RWPE1 (cell line): ENCODE data around the gene NPHP1.
"Not testable (repeated sequence)": the region's sequence is repeated elsewhere in the genome, so short reads cannot be mapped to it uniquely, and the experiment has no call there.

Experiments
- CTCF ChIA-PET: fragments of 350-600 bp; sonication (Branson Sonifier 250); formaldehyde crosslinking; extraction: SDS; loops from one replicate; lab custom pipeline; 2021; lab: Yijun Ruan, JAX
- POLR2A ChIA-PET: fragments of 400-600 bp; formaldehyde crosslinking; extraction: SDS; loops from one replicate; lab custom pipeline; 2020; ENCODE audit warnings: antibody characterized with exemption; ENCODE audit not compliant: low non-redundant PET; lab: Yijun Ruan, JAX
- DNase-seq: peaks from one replicate; pipeline ENCODE4 v3.0.0; 2012; ENCODE audit warnings: low spot score
- H3K27ac ChIP-seq: fragments of 450-650 bp; 2 replicates; pipeline ENCODE4 v1.5.1; 2017
- TF ChIP-seq, protein P1 (sequence below): fragments of 450-650 bp; conservative IDR thresholded peaks from 2 replicates; pipeline ENCODE4 v1.5.1; 2017; ENCODE audit warnings: low read depth, mild to moderate bottlenecking

NPHP1 gene

GRCh38 chr2:110120171-110121051, 84.4 kb downstream of the NPHP1 start:
- ChIA-PET POLR2A (no interaction called here), CTCF (no interaction called here)
- TF ChIP-seq, protein P1, sequence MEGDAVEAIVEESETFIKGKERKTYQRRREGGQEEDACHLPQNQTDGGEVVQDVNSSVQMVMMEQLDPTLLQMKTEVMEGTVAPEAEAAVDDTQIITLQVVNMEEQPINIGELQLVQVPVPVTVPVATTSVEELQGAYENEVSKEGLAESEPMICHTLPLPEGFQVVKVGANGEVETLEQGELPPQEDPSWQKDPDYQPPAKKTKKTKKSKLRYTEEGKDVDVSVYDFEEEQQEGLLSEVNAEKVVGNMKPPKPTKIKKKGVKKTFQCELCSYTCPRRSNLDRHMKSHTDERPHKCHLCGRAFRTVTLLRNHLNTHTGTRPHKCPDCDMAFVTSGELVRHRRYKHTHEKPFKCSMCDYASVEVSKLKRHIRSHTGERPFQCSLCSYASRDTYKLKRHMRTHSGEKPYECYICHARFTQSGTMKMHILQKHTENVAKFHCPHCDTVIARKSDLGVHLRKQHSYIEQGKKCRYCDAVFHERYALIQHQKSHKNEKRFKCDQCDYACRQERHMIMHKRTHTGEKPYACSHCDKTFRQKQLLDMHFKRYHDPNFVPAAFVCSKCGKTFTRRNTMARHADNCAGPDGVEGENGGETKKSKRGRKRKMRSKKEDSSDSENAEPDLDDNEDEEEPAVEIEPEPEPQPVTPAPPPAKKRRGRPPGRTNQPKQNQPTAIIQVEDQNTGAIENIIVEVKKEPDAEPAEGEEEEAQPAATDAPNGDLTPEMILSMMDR = no peak
- no peak for DNase-seq
- no peak overlapping the region for H3K27ac ChIP-seq

- H3K27ac ChIP-seq = peak overlapping the region; percentile 71
- TF ChIP-seq, protein P1 = peak; percentile 20; the same call in 1 of the 2 replicates
- no peak for DNase-seq
- CTCF ChIA-PET = interaction anchor here (1.2 to 1.5 kb wide), 2 partner anchors 10 to 41 kb away, joined by 5 to 6 read pairs; no protein-coding TSS in a partner anchor
- POLR2A ChIA-PET = interaction anchor here (0.6 to 0.8 kb wide), 3 partner anchors 10 to 41 kb away, joined by 3 to 4 read pairs (median 3); no protein-coding TSS in a partner anchor
Observed at GRCh38 chr2:110116033-110116710, 88.6 kb downstream of the NPHP1 start.

DNA sequence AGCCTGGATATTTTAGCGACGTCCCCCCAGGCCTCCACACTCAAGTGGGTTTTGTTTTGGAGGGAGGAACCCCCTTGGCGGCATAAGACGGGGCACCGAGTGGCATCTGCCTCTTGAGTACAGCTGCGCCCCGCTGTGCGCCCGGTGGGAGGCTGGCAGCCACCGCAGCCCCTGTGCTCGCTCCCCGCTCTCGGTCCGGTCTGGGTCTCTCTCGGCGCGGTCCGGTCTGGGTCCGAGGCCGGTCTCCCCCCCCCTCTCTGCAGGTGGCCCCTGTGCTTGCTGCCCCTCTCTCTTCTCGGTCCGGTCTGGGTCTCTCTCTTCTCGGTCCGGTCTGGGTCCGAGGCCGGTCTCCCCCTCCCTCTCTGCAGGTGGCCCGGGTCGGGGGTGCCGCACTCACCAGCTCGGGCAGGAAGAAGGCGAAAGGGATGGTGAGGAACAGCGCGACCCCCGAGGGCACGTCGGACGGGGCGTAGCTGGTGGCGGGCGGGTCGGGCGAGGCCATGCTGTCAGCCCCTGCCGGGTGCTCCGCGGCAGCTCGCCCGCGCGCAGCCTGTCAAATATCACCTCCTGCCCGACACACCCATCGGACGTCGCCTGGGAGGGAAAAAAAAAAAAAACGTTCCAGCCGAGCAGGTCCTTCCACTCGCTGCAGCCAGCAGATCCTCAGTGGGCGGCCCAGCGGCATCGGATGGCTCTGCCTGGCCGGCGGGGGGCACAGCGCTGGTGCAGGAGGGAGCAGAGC, 89.4 kb downstream of the NPHP1 start, which contains the start of gene MALL:
Gene MALL (minus strand): TSS at position 532 of the 742 bp plus-strand sequence. CDS start 30 bp downstream, at position 502.
- DNase-seq = peak; percentile 73
- CTCF ChIA-PET = interaction anchor here (0.7 to 1.5 kb wide), 4 partner anchors 10 to 42 kb away, joined by 5 to 8 read pairs (median 6); no protein-coding TSS in a partner anchor
- H3K27ac ChIP-seq = peak within 1 kb of the TSS; percentile 71
- POLR2A ChIA-PET = interaction anchor here (0.6 to 0.8 kb wide), 3 partner anchors 9 to 41 kb away, joined by 3 to 4 read pairs (median 3); no protein-coding TSS in a partner anchor
- TF ChIP-seq, protein P1 = no peak

DNA sequence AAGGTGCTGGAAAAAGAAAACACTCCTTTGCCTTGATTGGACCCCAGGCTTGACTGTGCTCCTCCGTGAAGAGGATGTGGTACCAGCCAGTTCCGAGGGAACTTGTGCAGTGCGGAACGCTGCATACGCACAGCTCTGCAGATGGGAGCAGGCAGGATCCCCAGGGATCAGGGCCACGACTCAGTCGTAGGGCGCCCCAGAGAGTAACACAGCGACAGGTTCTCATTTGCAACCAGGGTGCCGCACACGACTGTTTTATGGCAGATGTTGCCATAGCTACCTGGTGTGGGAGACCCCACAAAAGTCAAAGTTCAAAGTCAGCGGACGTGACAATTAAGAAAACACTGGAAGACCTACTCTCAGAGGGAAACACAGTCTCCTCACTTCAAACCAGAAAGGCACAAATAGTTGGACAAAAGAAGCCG, 90.0 kb downstream of the NPHP1 start:
- CTCF ChIA-PET = interaction anchor here (0.6 to 1.0 kb wide), 2 partner anchors 9 to 19 kb away, joined by 3 to 8 read pairs; no protein-coding TSS in a partner anchor
- no peak for DNase-seq
- H3K27ac ChIP-seq = peak overlapping the region; percentile 71
- POLR2A ChIA-PET = no interaction called here
- TF ChIP-seq, protein P1 = no peak

- CTCF ChIA-PET = interaction anchor here (0.6 to 1.0 kb wide), 3 partner anchors 8 to 18 kb away, joined by 3 to 8 read pairs (median 3); no protein-coding TSS in a partner anchor
- H3K27ac ChIP-seq = peak overlapping the region; percentile 71
- TF ChIP-seq, protein P1 = no peak
- POLR2A ChIA-PET = no interaction called here
- DNase-seq = peak; percentile 61
Observed at GRCh38 chr2:110113961-110114591, 90.7 kb downstream of the NPHP1 start.

GRCh38 chr2:110108291-110108690, 96.5 kb downstream of the NPHP1 start:
- H3K27ac ChIP-seq, POLR2A ChIA-PET, DNase-seq: not testable (repeated sequence)
- CTCF ChIA-PET = interaction anchor here (1.1 kb wide), 1 partner anchor 48 kb away, joined by 5 read pairs; no protein-coding TSS in a partner anchor
